Measurements from ENCODE around the gene GUCA1A. TPM values are rescaled to one million over a fixed set of nuclear protein-coding genes. Genes with fewer than 3 reads are reported as not detected.

GUCA1A gene
- total RNA-seq, 1 donor from 2014 or later, result not detected

Other genes starting within 250 kb of the GUCA1A start
- gene CCND3, start 231.6 kb upstream of the GUCA1A start, total RNA-seq, result 31.3 and 55.6 TPM in 2 replicates
- gene TAF8, start 122.8 kb upstream of the GUCA1A start, total RNA-seq, result 14.9 and 17.7 TPM in 2 replicates
- under 0.01 TPM in 2 replicates for gene C6orf132, start 30.7 kb upstream of the GUCA1A start, total RNA-seq
- 0.13 TPM in 2 replicates for gene GUCA1B, start 21.6 kb downstream of the GUCA1A start, total RNA-seq
- 36.3 and 53.4 TPM in 2 replicates for gene MRPS10, start 44.5 kb downstream of the GUCA1A start, total RNA-seq